GM21390 (cell line): ENCODE results near the gene UBA6.

Experiments used
- ATAC-seq: cut with Tn5 transposase; IDR thresholded peaks from one replicate; pipeline ENCODE4 v1.9.1; 2021; ENCODE audit not compliant: unreplicated experiment

The UBA6 gene

DNA sequence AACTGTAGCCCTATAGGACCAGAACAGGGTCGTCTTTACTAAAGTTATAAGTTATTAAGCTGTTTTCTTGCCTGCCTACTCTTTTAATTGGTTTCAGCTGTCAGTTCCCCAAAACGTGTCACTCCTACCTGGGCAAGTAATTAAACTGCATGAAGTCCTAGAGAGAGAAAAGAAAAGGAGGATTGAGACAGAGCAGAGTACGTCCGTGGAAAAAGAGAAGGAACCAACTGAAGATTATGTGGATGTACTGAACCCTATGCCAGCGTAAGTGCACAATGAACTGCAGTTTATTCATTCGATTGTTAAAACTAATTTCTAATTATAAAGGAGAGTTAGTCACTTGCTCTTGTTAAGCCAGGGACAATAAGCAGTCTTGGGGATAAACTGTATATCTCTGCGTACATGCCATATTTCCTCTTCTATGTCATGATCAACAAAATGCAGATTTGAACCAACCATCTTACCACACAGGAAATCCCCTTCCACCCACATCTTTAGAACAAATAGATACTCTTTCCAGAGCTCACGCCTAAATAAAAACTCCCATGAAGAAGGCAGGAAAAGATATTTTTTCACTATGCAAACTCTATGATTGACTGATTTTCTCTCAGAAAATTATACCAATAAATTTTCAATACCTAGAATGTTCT is 119.6 kb downstream of the UBA6 start:
- peak; percentile 36 for ATAC-seq

DNA sequence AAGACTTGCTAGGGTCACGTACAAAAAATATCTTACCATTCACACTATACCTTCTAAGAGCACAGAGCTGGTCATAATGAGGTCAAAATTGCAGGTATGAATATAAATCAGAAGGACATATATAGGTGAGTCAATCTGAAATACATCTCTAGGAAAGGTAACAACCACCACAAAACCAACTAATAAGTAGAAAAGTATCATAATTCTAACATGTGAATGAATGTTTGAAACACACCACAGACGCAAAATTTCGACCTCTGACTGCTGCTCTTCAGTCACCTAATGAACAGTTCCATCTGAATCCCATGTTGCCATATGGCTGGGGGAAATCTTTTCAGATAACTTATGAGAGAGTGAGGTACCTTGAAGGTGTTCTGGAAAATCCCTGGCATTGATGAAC is 120.4 kb downstream of the UBA6 start:
- ATAC-seq, result peak; percentile 17

DNA sequence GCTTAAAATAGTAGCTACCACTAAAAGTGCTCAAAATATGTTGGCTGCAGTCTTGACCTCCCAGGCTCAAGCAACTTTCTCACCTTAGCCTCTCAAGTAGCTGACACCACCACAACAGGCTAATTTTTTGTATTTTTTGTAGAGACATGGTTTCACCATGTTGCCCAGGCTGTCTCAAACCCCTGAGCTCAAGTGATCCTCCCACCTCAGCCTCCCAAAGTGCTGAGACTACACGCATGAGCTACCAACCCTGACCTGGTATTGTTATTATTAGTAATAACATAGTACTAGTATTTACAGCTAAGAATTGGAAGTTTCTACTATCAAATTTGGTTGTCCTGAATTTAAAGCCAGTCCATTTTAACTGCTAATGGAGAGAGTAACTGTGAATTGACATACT is 124.4 kb downstream of the UBA6 start:
- peak; percentile 55 for ATAC-seq

DNA sequence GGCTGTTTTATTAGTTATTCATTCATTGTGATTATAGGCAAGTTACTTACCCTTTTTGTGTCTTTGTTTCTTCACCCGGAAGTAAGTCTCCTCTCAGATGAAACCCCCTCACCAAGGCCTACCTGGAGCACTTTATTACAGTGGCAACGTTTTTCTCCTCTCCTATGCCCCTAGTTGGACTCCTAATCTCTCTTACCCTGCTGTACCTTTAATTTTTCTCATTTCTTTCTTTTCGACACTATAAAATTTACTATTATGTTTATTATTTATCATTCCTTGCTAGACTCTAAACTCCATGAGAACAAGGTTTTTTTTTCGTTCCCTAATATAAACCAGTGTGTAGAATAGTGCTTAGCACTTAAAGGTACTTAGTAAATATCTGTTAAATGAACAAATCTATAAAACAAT is 124.9 kb downstream of the UBA6 start:
- ATAC-seq, result no peak

DNA sequence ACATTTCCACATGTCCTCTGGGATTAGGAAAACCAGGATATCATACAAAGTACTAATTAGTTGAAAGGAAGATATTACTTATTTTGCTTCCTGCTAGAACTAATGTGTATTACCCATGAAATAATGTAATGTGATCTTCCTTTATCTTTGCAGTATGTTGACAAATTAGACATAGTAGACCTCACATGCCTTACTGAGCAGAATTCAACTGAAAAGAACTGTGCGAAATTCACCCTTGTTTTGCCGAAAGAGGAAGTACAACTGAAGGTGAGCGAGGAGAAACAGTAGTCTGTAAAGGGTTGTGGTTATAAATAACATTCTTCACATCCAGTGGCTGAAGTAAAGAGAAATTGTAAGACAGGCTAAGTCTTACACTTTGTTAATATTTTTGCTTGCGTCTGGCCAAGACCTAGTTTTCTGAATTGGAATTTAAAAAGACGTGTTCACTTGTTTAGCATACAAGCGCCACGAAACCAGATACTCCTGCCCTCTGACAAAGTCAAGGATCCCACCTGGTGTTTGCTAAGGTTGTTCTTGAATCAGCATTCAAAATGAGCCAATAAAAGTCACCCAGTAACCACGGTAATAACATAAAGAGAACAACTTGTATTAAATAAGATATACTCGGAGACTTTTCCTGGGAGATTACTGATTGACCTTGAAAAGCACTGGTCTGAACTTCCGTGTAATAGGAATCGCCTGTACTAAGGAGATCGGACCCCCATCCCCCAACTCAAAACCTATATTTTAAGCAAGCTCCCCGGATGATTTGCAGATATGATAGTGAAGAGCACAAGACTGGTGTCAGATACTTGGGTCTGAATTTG is 125.5 kb downstream of the UBA6 start:
- peak; percentile 85 for ATAC-seq

DNA sequence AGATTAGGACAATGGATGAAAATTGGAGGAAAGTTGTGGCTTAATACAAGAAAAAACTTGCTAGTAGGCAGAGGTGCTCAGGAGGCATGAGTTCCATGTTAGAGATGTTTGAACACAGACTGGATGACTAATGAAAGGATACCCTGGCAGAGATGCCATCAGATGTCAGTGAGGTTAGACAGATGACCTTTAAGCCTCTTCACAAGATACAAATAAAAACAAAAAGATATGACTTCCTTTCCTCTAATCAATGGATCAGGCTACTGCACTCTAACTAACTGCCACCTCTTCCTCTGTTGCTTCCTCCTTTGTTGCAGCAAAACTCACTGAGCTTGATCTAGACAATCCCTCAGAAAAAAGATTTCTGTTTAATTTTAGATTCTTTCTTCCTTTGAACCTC is 127.8 kb downstream of the UBA6 start:
- ATAC-seq, result no peak

DNA sequence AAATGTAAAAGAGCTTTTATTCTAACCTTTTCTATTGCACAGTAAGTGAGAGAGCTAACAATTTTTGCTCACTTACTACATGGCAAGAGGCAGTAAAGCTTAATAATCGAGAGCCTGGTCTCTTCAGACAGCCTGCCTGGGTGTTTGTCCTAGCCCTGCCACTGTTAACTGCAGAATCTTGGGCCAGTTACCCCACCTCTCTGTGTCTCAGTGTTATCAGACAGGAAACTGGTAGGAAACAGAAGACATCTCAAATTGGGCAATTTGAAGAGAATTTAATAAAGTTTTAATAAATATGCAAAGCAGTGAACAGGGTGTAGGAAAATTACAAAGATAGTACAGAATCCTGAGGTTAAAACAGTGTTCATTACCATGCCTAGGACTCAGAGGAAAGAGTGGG is 129.0 kb downstream of the UBA6 start:
- no peak for ATAC-seq

DNA sequence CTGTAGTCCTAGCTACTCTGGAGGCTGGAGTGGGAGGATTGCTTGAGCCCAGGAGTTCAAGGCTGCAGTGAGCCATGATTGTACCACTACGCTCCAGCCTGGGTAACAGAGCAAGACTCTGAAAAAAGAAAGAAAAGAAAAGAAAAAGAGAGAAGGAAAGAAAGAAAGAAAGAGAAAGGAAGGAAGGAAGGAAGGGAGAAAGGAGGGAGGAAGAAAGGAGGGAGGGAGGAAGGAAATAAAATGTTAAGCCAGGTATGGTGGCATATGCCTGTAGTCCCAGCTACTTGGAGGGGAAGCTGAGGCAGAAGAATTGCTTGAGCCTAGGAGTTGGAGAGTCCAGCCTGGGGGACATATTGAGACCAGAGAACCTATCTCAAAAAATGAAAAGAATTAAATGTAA is 130.4 kb downstream of the UBA6 start:
- ATAC-seq, result no peak

DNA sequence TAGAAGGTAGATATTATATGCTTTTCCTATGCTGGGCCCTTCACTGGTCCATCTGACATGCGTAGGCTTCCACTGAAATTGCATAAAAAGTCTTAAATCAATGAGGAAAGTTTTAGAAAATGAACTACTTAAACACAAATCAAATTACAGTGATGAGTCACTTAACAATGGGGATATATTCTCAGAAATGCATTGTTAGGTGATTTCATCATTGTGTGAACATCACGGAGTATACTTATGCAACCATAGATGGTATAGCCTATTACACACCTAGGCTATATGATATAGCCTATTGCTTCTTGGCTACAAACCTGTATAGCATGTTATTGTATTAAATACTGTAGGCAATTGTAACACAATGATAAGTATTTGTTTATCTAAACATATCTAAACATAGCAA is 132.1 kb downstream of the UBA6 start:
- no peak for ATAC-seq

DNA sequence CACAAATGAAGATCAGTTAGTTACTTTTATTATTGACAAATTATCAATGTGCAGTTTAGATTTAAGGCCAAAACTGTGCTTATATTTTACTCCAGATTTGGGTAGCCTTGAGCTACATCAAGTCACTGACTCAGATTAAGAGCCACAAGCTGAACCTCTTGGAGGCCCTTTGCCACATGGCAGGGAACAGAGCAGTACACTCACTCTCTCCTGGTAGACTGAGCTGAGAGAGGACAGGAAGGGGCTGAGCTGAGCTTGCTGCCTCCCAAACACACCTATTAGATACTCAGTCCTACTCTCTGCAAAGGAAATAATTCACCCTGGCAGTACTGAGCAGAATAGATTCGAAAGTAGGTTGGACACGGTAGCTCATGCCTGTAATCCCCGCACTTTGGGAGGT is 134.6 kb downstream of the UBA6 start:
- no peak for ATAC-seq

DNA sequence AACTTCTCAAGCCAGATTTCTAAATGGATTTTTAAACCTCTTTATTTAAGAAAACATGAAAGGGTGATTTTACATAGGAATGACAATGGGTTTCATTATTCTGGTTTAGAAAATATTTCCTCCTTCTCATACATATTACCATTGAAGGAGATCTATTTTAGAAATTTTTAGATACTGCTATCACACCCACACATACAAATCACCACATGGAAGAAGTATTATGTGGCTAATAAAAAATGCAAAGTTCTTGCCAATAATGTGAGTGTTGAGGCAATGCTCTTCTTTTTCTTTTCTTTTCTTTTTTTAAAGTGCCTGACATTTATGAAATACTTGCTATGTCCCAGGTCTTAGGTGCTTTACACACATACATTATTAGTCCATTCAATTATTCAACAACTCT is 135.7 kb downstream of the UBA6 start:
- ATAC-seq, result no peak
